GM20000 (cell line): Measurements from ENCODE around the gene RANGAP1.
"Not testable (repeated sequence)": the region's sequence is repeated elsewhere in the genome, so short reads cannot be mapped to it uniquely, and the experiment has no call there.

Experiments used
- DNase-seq: peaks from one replicate; pipeline ENCODE4 v3.0.0; 2012; ENCODE audit warnings: low spot score
- CTCF ChIP-seq: IDR thresholded peaks from 2 replicates; pipeline ENCODE4 v1.5.1; 2012; ENCODE audit warnings: mild to moderate bottlenecking, control low read depth; ENCODE audit errors: extremely low read depth, missing control alignments

RANGAP1 gene

GRCh38 chr22:41300661-41301060, 14.7 kb upstream of the RANGAP1 start:
- DNase-seq, result no peak
- no peak for TF ChIP-seq CTCF

- no peak for TF ChIP-seq CTCF
- no peak for DNase-seq
Measured at GRCh38 chr22:41296826-41297667, 11.1 kb upstream of the RANGAP1 start.

- not testable (repeated sequence) for DNase-seq
Measured at GRCh38 chr22:41294816-41295215, 8.8 kb upstream of the RANGAP1 start.

- no peak for TF ChIP-seq CTCF
- no peak for DNase-seq
Measured at GRCh38 chr22:41290262-41291221, 4.6 kb upstream of the RANGAP1 start.

- no peak for DNase-seq
- TF ChIP-seq CTCF, result no peak
Measured at GRCh38 chr22:41289671-41290070, 3.7 kb upstream of the RANGAP1 start.

- DNase-seq, result no peak
- no peak for TF ChIP-seq CTCF
Measured at GRCh38 chr22:41288245-41288946, 2.4 kb upstream of the RANGAP1 start.

- no peak for TF ChIP-seq CTCF
- peak; percentile 48 for DNase-seq
Measured at GRCh38 chr22:41286639-41287091, 678 bp upstream of the RANGAP1 start.
